Osteoblast (primary cell): ENCODE data around the gene MAPK8. TPM values are rescaled to one million over a fixed set of nuclear protein-coding genes. Genes with fewer than 3 reads are reported as not detected.

Source experiments
- DNase-seq: peaks from one replicate; pipeline ENCODE4 v3.0.0; 2011; ENCODE audit warnings: low spot score, mixed read lengths; ENCODE audit not compliant: insufficient read length; ENCODE audit errors: missing footprints
- H2AFZ ChIP-seq: 2 replicates; pipeline ENCODE4 v1.6.0; 2011; ENCODE audit warnings: mild to moderate bottlenecking, low read length
- H3K27ac ChIP-seq: 2 replicates; pipeline ENCODE4 v1.5.1; 2011; ENCODE audit warnings: mild to moderate bottlenecking, low read depth, low read length, moderate library complexity
- H3K27me3 ChIP-seq: 2 replicates; pipeline ENCODE4 v1.6.0; 2012; ENCODE audit warnings: mild to moderate bottlenecking, control low read depth, inconsistent platforms, low read length, moderate library complexity; ENCODE audit not compliant: insufficient read depth
- H3K36me3 ChIP-seq: 2 replicates; pipeline ENCODE4 v1.5.1; 2011; ENCODE audit warnings: mild to moderate bottlenecking, low read length, control low read depth, moderate library complexity; ENCODE audit not compliant: insufficient read depth
- H3K4me1 ChIP-seq: 2 replicates; pipeline ENCODE4 v1.5.1; 2011; ENCODE audit warnings: mild to moderate bottlenecking, low read length, control low read depth, moderate library complexity; ENCODE audit not compliant: insufficient read depth
- H3K4me2 ChIP-seq: 2 replicates; pipeline ENCODE4 v1.6.0; 2011; ENCODE audit warnings: mild to moderate bottlenecking, low read length; ENCODE audit not compliant: insufficient read depth
- H3K4me3 ChIP-seq: fragments of 200-600 bp; sonication (generic); 3 replicates; pipeline ENCODE4 v1.5.1; 2012; ENCODE audit warnings: mild to moderate bottlenecking, low read length, inconsistent platforms; ENCODE audit not compliant: insufficient read depth
- H3K79me2 ChIP-seq: 2 replicates; pipeline ENCODE4 v1.6.0; 2012; ENCODE audit warnings: mild to moderate bottlenecking, low read length, control low read depth, inconsistent platforms; ENCODE audit not compliant: insufficient read depth
- H3K9me3 ChIP-seq: 2 replicates; pipeline ENCODE4 v1.5.1; 2011; ENCODE audit warnings: low read depth, low read length, control low read depth
- H4K20me1 ChIP-seq: 2 replicates; pipeline ENCODE4 v1.6.0; 2012; ENCODE audit warnings: mild to moderate bottlenecking, low read length, control low read depth; ENCODE audit not compliant: insufficient read depth
- CTCF ChIP-seq: IDR thresholded peaks from 2 replicates; pipeline ENCODE4 v1.5.1; 2011; ENCODE audit warnings: mild to moderate bottlenecking, low read depth, low read length, moderate library complexity; ENCODE audit errors: extremely low read depth
- total RNA-seq: library from RNA; depleted of rRNA; stranded (reverse); fragments of >200 nt; gene quantifications from 2 replicates; pipeline ENCODE4 v1.2.3, GENCODE V29; 2012

The MAPK8 gene
- total RNA-seq, 1 donor = 55.7 TPM

GRCh38 chr10:48332871-48333216 lies 26.4 kb downstream of the MAPK8 start:
- Histone ChIP-seq H3K36me3 (no peaks in the 10 kb centered on the region), H3K9me3 (no peaks in the 10 kb centered on the region), H3K4me2 (no peak overlapping the region), H3K4me1 (no peaks in the 10 kb centered on the region), H3K79me2 (peaks cover 59% of the 10 kb centered on the region), H3K27me3 (no peaks in the 10 kb centered on the region), H3K27ac (no peak overlapping the region), H4K20me1 (peaks cover 23% of the 10 kb centered on the region), H2AFZ (no peak overlapping the region), H3K4me3 (no peak overlapping the region)
- TF ChIP-seq CTCF = no peak
- no peak for DNase-seq

GRCh38 chr10:48333856-48334255 lies 27.4 kb downstream of the MAPK8 start:
- no peak for TF ChIP-seq CTCF
- no peaks in the 10 kb centered on the region for H3K9me3 ChIP-seq
- peaks cover 30% of the 10 kb centered on the region for H4K20me1 ChIP-seq
- H3K4me3 ChIP-seq = no peak overlapping the region
- H3K36me3 ChIP-seq = no peaks in the 10 kb centered on the region
- H2AFZ ChIP-seq = no peak overlapping the region
- H3K4me1 ChIP-seq = no peaks in the 10 kb centered on the region
- peaks cover 49% of the 10 kb centered on the region for H3K79me2 ChIP-seq
- H3K27me3 ChIP-seq = no peaks in the 10 kb centered on the region
- H3K4me2 ChIP-seq = no peak overlapping the region
- no peak for DNase-seq
- no peak overlapping the region for H3K27ac ChIP-seq

GRCh38 chr10:48335788-48336187 lies 29.3 kb downstream of the MAPK8 start:
- Histone ChIP-seq H3K4me1 (no peaks in the 10 kb centered on the region), H3K9me3 (no peaks in the 10 kb centered on the region), H2AFZ (no peak overlapping the region), H4K20me1 (peaks cover 33% of the 10 kb centered on the region), H3K27ac (no peak overlapping the region), H3K4me2 (no peak overlapping the region), H3K27me3 (no peaks in the 10 kb centered on the region), H3K36me3 (no peaks in the 10 kb centered on the region), H3K79me2 (peaks cover 43% of the 10 kb centered on the region), H3K4me3 (no peak overlapping the region)
- no peak for TF ChIP-seq CTCF
- DNase-seq = no peak

GRCh38 chr10:48336978-48337599 lies 30.6 kb downstream of the MAPK8 start:
- peaks cover 35% of the 10 kb centered on the region for H3K79me2 ChIP-seq
- H4K20me1 ChIP-seq = peaks cover 35% of the 10 kb centered on the region
- no peak overlapping the region for H2AFZ ChIP-seq

More at GRCh38 chr10:48336978-48337599, 30.6 kb downstream of the MAPK8 start:
- Histone ChIP-seq H3K36me3 (no peaks in the 10 kb centered on the region), H3K27ac (no peak overlapping the region), H3K4me2 (no peak overlapping the region), H3K4me3 (no peak overlapping the region), H3K9me3 (no peaks in the 10 kb centered on the region), H3K27me3 (no peaks in the 10 kb centered on the region), H3K4me1 (no peaks in the 10 kb centered on the region)
- DNase-seq = no peak
- TF ChIP-seq CTCF = no peak
